ENCODE data around the gene C10orf105.

C10orf105 gene

DNA sequence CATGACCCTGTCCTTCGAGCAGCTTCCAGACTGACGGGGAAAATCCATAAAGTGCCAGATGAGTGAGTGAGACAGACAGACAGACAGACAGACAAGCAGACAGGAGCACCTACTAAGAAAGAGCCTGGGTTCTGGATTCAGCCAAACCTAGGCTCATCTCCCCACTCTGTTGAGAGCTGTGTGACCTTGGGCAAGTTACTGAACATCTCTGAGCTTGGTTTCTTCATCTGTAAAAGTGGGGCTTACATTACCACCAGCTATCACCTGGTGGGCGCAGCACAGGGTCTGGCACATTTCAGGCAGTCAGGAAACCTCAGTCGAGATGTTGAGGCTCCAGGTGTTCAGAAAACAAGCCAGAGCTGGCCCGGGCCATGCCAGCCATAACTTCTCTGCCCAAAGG is 37.6 kb downstream of the C10orf105 start:
- TF ChIP-seq, protein P1, sequence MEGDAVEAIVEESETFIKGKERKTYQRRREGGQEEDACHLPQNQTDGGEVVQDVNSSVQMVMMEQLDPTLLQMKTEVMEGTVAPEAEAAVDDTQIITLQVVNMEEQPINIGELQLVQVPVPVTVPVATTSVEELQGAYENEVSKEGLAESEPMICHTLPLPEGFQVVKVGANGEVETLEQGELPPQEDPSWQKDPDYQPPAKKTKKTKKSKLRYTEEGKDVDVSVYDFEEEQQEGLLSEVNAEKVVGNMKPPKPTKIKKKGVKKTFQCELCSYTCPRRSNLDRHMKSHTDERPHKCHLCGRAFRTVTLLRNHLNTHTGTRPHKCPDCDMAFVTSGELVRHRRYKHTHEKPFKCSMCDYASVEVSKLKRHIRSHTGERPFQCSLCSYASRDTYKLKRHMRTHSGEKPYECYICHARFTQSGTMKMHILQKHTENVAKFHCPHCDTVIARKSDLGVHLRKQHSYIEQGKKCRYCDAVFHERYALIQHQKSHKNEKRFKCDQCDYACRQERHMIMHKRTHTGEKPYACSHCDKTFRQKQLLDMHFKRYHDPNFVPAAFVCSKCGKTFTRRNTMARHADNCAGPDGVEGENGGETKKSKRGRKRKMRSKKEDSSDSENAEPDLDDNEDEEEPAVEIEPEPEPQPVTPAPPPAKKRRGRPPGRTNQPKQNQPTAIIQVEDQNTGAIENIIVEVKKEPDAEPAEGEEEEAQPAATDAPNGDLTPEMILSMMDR (IDR thresholded peaks at IDR 0.05; ENCODE audit: extremely low read depth, missing control alignments), result no peak
- DNase-seq (ENCODE audit: low spot score), result no peak

DNA sequence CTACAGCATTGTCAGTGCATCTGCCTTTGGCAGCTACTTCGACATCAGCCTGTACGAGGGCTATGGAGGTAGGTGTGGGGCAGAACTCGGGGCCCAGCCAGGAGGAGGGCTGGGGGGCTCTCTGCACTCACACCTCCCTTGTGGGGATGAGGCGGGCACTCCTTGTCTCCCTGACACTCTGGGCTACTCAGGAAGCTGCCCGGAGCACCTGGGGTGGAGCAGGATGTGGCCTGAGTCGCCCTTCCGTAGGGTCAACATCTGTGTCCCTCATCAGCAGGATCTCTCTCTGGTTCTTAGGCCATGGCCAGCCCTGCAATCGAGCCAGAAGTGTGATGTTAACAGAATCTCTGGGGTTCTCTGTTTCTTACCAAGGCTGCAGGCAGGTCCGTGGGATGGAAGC is 40.2 kb downstream of the C10orf105 start:
- TF ChIP-seq, protein P1 (IDR thresholded peaks at IDR 0.05; ENCODE audit: extremely low read depth, missing control alignments), result no peak
- DNase-seq (ENCODE audit: low spot score), result no peak

DNA sequence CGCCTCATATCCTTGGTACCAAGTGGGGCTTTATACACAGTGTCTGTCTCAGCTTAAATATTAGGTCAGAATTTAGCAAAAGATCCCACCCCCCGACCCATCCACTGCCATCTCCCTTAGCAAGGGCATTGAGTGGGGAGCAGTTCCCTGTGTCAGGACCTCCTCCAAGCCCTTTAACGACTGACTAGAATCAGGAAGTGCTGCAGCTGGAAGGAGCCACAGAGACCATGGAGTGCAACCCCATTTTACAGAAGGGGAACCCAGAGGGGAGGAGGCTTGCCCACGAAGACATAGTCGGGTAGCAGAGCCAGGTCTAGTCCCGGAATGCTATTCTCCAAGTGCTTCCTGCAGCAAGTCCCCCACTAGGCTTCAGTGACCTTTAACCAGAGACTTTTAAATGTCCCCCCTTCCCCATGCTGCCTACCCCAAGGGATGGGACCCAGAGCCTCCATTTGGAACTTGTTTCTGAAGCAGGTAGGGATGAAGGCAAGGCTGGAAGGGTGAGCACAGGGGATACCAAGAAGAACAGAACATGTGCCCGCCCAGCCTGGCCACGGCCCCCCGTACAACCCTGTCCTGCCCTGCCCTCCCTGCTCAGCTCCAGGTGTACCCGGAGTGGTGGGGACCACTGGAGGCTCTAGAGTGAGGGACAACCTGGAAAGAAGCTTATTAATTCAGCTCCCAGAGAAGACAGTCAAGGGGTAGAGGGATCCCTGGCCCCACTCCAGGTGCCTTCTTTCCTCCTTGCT is 41.3 kb downstream of the C10orf105 start:
- TF ChIP-seq, protein P1 (IDR thresholded peaks at IDR 0.05; ENCODE audit: extremely low read depth, missing control alignments), result no peak
- DNase-seq (ENCODE audit: low spot score), result no peak

DNA sequence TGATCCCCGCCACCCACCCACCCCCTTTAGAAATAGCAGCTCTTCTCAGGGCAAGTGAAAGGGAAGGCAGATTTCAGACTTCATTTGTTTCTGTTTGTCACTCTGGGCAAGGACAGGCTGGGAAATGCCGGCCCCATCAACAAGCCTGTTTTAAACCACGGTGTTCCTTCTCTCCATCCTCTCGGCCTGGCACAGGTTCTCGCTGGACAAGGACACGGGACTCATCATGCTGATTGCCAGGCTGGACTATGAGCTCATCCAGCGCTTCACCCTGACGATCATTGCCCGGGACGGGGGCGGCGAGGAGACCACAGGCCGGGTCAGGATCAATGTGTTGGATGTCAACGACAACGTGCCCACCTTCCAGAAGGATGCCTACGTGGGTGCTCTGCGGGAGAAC is 42.3 kb downstream of the C10orf105 start:
- DNase-seq (ENCODE audit: low spot score), result no peak
- TF ChIP-seq, protein P1 (IDR thresholded peaks at IDR 0.05; ENCODE audit: extremely low read depth, missing control alignments), result no peak

DNA sequence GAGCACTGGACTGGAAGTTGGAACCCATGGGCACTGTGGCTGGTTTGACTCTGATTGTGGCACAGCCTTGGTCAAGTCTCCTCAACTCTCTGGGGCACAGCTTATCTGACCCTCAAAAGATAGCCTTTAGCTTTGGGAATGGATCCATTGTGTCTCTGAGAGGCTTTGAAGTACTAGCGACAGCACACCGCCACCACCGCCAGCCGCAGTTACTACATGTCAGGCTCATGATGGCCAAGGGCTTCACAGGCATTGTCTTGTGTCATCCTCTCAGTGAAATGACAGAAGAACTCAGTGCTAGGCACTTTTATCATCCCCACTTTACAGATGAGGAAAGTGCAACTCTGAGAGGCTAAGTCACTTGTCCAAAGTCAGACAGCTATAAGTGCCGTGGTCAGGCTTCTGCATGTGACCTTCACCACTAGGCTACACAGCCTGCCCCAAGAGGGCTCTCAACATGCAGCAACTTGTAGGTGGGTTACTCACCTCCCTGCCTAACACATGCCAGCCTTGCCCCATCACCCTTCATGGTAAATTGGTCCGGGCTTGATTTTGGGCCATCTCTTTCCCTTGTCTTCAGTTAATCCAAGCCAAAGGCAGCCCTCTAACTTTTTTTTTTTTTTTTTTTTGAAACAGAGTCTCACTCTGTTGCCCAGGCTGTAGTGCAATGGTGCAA is 44.1 kb downstream of the C10orf105 start:
- DNase-seq (ENCODE audit: low spot score), result no peak
- TF ChIP-seq, protein P1 (IDR thresholded peaks at IDR 0.05; ENCODE audit: extremely low read depth, missing control alignments), result no peak

DNA sequence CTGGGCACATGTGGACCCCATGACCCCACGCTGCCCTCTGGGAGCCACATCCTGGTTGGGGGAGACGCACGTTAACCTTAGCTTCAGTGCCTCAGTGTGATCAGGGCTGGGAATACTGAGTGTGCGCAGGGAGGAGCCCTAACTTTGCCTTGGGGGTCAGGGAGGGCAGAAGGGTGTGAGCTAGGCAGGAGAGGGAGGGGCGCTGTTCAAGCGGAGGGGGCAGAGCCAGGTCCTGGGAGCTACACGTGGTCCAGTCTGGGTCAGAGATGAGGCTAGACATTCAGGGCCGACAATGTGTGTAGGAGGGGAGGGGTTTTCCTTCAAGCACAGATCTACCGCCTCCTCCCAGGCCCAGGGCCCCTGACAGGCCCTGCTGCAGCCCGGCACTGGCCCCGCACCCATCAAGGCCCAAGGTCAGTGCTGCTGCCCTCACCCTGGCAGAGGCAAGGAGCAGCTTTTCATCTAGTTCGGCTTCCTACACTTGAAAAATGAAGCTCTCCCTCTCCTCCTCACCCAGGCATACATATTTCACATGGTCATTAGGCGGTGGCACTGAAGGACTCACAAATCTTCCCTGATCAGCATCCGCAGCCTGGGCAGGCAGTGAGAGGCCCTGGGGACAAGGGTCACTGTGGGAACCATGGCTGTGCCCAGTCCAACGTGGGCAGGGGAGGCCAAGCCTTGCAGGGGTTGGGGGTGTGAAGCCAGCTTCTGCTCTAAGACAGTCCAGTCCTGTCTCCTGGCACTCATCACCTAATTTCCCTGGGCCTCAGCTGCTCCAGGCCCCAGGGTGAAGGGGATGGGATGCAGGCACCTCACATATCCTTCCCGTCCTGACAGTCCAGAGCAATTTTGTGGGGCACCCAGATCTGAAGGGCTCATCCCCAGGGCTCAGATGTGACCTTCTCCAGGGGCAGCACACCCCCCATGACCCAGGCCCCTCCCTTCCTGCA is 47.3 kb downstream of the C10orf105 start:
- TF ChIP-seq, protein P1 (IDR thresholded peaks at IDR 0.05; ENCODE audit: extremely low read depth, missing control alignments), result no peak
- DNase-seq (ENCODE audit: low spot score), result no peak

Measured in GM20000 (cell line).